22Rv1 (cell line): ENCODE data around the gene PITPNM3.

Experiments used
- H3K27ac ChIP-seq: fragments of 450-650 bp; 2 replicates; pipeline ENCODE4 v1.5.1; 2017
- CTCF ChIP-seq: fragments of 450-650 bp; IDR thresholded peaks from 2 replicates; pipeline ENCODE4 v1.5.1; 2017; ENCODE audit warnings: mild to moderate bottlenecking
- ZFX ChIP-seq: fragments of 450-650 bp; IDR thresholded peaks from 2 replicates; pipeline ENCODE4 v1.6.1; 2017; ENCODE audit warnings: antibody characterized with exemption, borderline replicate concordance

The PITPNM3 gene

GRCh38 chr17:6425407-6425806 lies 130.9 kb downstream of the PITPNM3 start:
- TF ChIP-seq CTCF, result no peak
- TF ChIP-seq ZFX, result no peak
- H3K27ac ChIP-seq, result no peak overlapping the region

- TF ChIP-seq CTCF, result no peak
- no peak for TF ChIP-seq ZFX
These were observed 132.4 kb downstream of the PITPNM3 start for GRCh38 chr17:6423931-6424330.

GRCh38 chr17:6422654-6423241 lies 133.6 kb downstream of the PITPNM3 start:
- no peak overlapping the region for H3K27ac ChIP-seq
- TF ChIP-seq CTCF (no peak), ZFX (no peak)

More at GRCh38 chr17:6423931-6424330, 132.4 kb downstream of the PITPNM3 start:
- H3K27ac ChIP-seq, result no peak overlapping the region

- TF ChIP-seq CTCF (peak; percentile 85), ZFX (no peak)
These were observed 134.4 kb downstream of the PITPNM3 start for GRCh38 chr17:6421700-6422604.

GRCh38 chr17:6420173-6420641 lies 136.1 kb downstream of the PITPNM3 start:
- TF ChIP-seq CTCF, result peak; percentile 60
- no peak for TF ChIP-seq ZFX
- no peak overlapping the region for H3K27ac ChIP-seq

More at GRCh38 chr17:6421700-6422604, 134.4 kb downstream of the PITPNM3 start:
- no peak overlapping the region for H3K27ac ChIP-seq

- no peak overlapping the region for H3K27ac ChIP-seq
- TF ChIP-seq CTCF (no peak), ZFX (no peak)
These were observed 140.7 kb downstream of the PITPNM3 start for GRCh38 chr17:6415616-6416015.

- TF ChIP-seq CTCF (peak; percentile 54), ZFX (no peak)
- H3K27ac ChIP-seq, result no peak overlapping the region
These were observed 143.3 kb downstream of the PITPNM3 start for GRCh38 chr17:6413065-6413464.
